HEK293 (cell line): ENCODE data around the gene NR2C2.

ENCODE experiments used
- CTCF ChIA-PET: fragments of 350-600 bp; formaldehyde crosslinking; extraction: SDS; loops from one replicate; lab custom pipeline; 2021; ENCODE audit warnings: antibody characterized with exemption; lab: Yijun Ruan, JAX
- POLR2A ChIA-PET: fragments of 300-600 bp; formaldehyde crosslinking; extraction: SDS; loops from one replicate; lab custom pipeline; 2020; ENCODE audit warnings: antibody characterized with exemption, inconsistent platforms; lab: Yijun Ruan, JAX
- H3K27ac ChIP-seq: fragments of 200-500 bp; sonication (Bioruptor generic); 2 replicates; pipeline ENCODE4 v1.5.1; 2014; ENCODE audit warnings: low read depth, low read length, control low read depth, inconsistent platforms; ENCODE audit errors: extremely low read depth
- H3K36me3 ChIP-seq, 2 experiments: fragments of 200-500 bp in 1 of 2; sonication (Bioruptor generic) in 1 of 2; 1 replicate in 1 of 2; 2 replicates in 1 of 2; pipeline ENCODE4 v1.5.1; 2014 to 2017; ENCODE audit warnings: inconsistent platforms in 2 of 2, low read length in 2 of 2; ENCODE audit not compliant: control insufficient read depth in 2 of 2, insufficient read depth in 1 of 2
- H3K4me1 ChIP-seq: fragments of 200-500 bp; sonication (Bioruptor generic); 2 replicates; pipeline ENCODE4 v1.5.1; 2014; ENCODE audit warnings: mild to moderate bottlenecking, low read length, inconsistent platforms; ENCODE audit not compliant: control insufficient read depth, insufficient read depth
- H3K4me3 ChIP-seq: 2 replicates; pipeline ENCODE4 v1.5.1; 2011; ENCODE audit warnings: low read depth, mild to moderate bottlenecking, control low read depth, low read length, moderate library complexity
- H3K9me3 ChIP-seq: fragments of 200-500 bp; sonication (Bioruptor generic); 2 replicates; pipeline ENCODE4 v1.5.1; 2014; ENCODE audit warnings: low read depth, low read length, inconsistent platforms; ENCODE audit not compliant: control insufficient read depth, insufficient read depth
- ATF2 ChIP-seq: fragments of 450-650 bp; formaldehyde crosslinking; IDR thresholded peaks from 2 replicates; pipeline ENCODE4 v1.5.1; 2016; ENCODE audit warnings: missing biosample characterization, missing genetic modification characterization, low read depth
- EGR2 ChIP-seq: fragments of 450-650 bp; formaldehyde crosslinking; IDR thresholded peaks from 2 replicates; pipeline ENCODE4 v1.5.1; 2016; ENCODE audit warnings: low read depth, missing biosample characterization, missing genetic modification characterization
- HOXD13 ChIP-seq: sonication (generic); formaldehyde crosslinking; IDR thresholded peaks from 2 replicates; pipeline ENCODE4 v1.8.0; 2022; ENCODE audit warnings: missing genetic modification reagents, borderline replicate concordance
- IKZF3 ChIP-seq: fragments of 450-650 bp; IDR thresholded peaks from 2 replicates; pipeline ENCODE4 v1.5.0; 2018; ENCODE audit warnings: missing biosample characterization, mild to moderate bottlenecking, missing genetic modification characterization, moderate library complexity
- KLF1 ChIP-seq: fragments of 450-650 bp; formaldehyde crosslinking; IDR thresholded peaks from 2 replicates; pipeline ENCODE4 v1.5.1; 2016; ENCODE audit warnings: missing biosample characterization, missing genetic modification characterization
- KLF10 ChIP-seq: fragments of 450-650 bp; IDR thresholded peaks from 2 replicates; pipeline ENCODE4 v1.5.1; 2018; ENCODE audit warnings: missing biosample characterization, mild to moderate bottlenecking, missing genetic modification characterization
- KLF8 ChIP-seq: fragments of 450-650 bp; formaldehyde crosslinking; IDR thresholded peaks from 2 replicates; pipeline ENCODE4 v1.5.1; 2016; ENCODE audit warnings: missing biosample characterization, missing genetic modification characterization
- MYNN ChIP-seq: fragments of 450-650 bp; formaldehyde crosslinking; IDR thresholded peaks from 2 replicates; pipeline ENCODE4 v1.5.1; 2016; ENCODE audit warnings: missing biosample characterization, missing genetic modification characterization, borderline replicate concordance
- PRDM4 ChIP-seq: fragments of 450-650 bp; formaldehyde crosslinking; IDR thresholded peaks from 2 replicates; pipeline ENCODE4 v1.5.1; 2017; ENCODE audit warnings: missing biosample characterization, missing genetic modification characterization
- ZBTB17 ChIP-seq: fragments of 450-650 bp; formaldehyde crosslinking; IDR thresholded peaks from 2 replicates; pipeline ENCODE4 v1.5.1; 2016; ENCODE audit warnings: missing biosample characterization, missing genetic modification characterization
- ZBTB21 ChIP-seq: fragments of 450-650 bp; formaldehyde crosslinking; IDR thresholded peaks from 2 replicates; pipeline ENCODE4 v1.5.1; 2017; ENCODE audit warnings: missing biosample characterization, missing genetic modification characterization
- ZFP3 ChIP-seq: fragments of 450-650 bp; formaldehyde crosslinking; IDR thresholded peaks from 2 replicates; pipeline ENCODE4 v1.5.1; 2016; ENCODE audit warnings: low read depth, missing biosample characterization, missing genetic modification characterization
- ZNF2 ChIP-seq: fragments of 450-650 bp; formaldehyde crosslinking; IDR thresholded peaks from 2 replicates; pipeline ENCODE4 v1.5.1; 2016; ENCODE audit warnings: missing biosample characterization, missing genetic modification characterization
- ZNF239 ChIP-seq: fragments of 450-650 bp; formaldehyde crosslinking; IDR thresholded peaks from 2 replicates; pipeline ENCODE4 v1.5.1; 2016; ENCODE audit warnings: missing biosample characterization, missing genetic modification characterization
- ZNF266 ChIP-seq: fragments of 450-650 bp; formaldehyde crosslinking; IDR thresholded peaks from 2 replicates; pipeline ENCODE4 v1.5.1; 2016; ENCODE audit warnings: missing biosample characterization, missing genetic modification characterization, low read depth
- ZNF274 ChIP-seq, 2 experiments: fragments of 200-500 bp in 1 of 2; fragments of 450-650 bp in 1 of 2; sonication (Bioruptor generic) in 1 of 2; formaldehyde crosslinking in 1 of 2; IDR thresholded peaks; 2 replicates each; pipeline versions ENCODE4 v1.5.1 to v1.6.1; 2014 to 2016; ENCODE audit warnings: borderline replicate concordance in 1 of 2, inconsistent platforms in 1 of 2, low read length in 1 of 2, missing biosample characterization in 1 of 2, missing genetic modification characterization in 1 of 2
- ZNF311 ChIP-seq: fragments of 450-650 bp; formaldehyde crosslinking; IDR thresholded peaks from 2 replicates; pipeline ENCODE4 v1.5.1; 2017; ENCODE audit warnings: missing biosample characterization, missing genetic modification characterization, borderline replicate concordance
- ZNF324 ChIP-seq: fragments of 450-650 bp; formaldehyde crosslinking; IDR thresholded peaks from 2 replicates; pipeline ENCODE4 v1.5.1; 2016; ENCODE audit warnings: missing biosample characterization, missing genetic modification characterization
- ZNF354C ChIP-seq: fragments of 450-650 bp; formaldehyde crosslinking; IDR thresholded peaks from 2 replicates; pipeline ENCODE4 v1.5.1; 2016; ENCODE audit warnings: missing biosample characterization, missing genetic modification characterization, low read depth, borderline replicate concordance
- ZNF416 ChIP-seq: fragments of 450-650 bp; formaldehyde crosslinking; IDR thresholded peaks from 2 replicates; pipeline ENCODE4 v1.5.1; 2016; ENCODE audit warnings: missing biosample characterization, missing genetic modification characterization
- ZNF48 ChIP-seq: fragments of 450-650 bp; formaldehyde crosslinking; IDR thresholded peaks from 2 replicates; pipeline ENCODE4 v1.5.1; 2016; ENCODE audit warnings: missing biosample characterization, missing genetic modification characterization
- ZNF560 ChIP-seq: fragments of 450-650 bp; formaldehyde crosslinking; IDR thresholded peaks from 2 replicates; pipeline ENCODE4 v1.5.1; 2017; ENCODE audit warnings: missing biosample characterization, missing genetic modification characterization, borderline replicate concordance
- ZNF561 ChIP-seq: fragments of 450-650 bp; IDR thresholded peaks from 2 replicates; pipeline ENCODE4 v1.5.1; 2018; ENCODE audit warnings: missing biosample characterization, missing genetic modification characterization, borderline replicate concordance
- ZNF596 ChIP-seq: fragments of 450-650 bp; IDR thresholded peaks from 2 replicates; pipeline ENCODE4 v1.5.0; 2018; ENCODE audit warnings: missing biosample characterization, mild to moderate bottlenecking, missing genetic modification characterization, moderate library complexity
- ZNF600 ChIP-seq: fragments of 450-650 bp; formaldehyde crosslinking; IDR thresholded peaks from 2 replicates; pipeline ENCODE4 v1.5.1; 2016; ENCODE audit warnings: missing biosample characterization, missing genetic modification characterization
- ZNF664 ChIP-seq: fragments of 450-650 bp; formaldehyde crosslinking; IDR thresholded peaks from 2 replicates; pipeline ENCODE4 v1.5.1; 2016; ENCODE audit warnings: missing biosample characterization, missing genetic modification characterization
- ZNF701 ChIP-seq: fragments of 450-650 bp; formaldehyde crosslinking; IDR thresholded peaks from 2 replicates; pipeline ENCODE4 v1.5.1; 2016; ENCODE audit warnings: missing biosample characterization, missing genetic modification characterization
- ZNF768 ChIP-seq: fragments of 450-650 bp; formaldehyde crosslinking; IDR thresholded peaks from 2 replicates; pipeline ENCODE4 v1.5.1; 2018; ENCODE audit warnings: missing biosample characterization, mild to moderate bottlenecking, missing genetic modification characterization
- ZNF785 ChIP-seq: fragments of 450-650 bp; formaldehyde crosslinking; IDR thresholded peaks from 2 replicates; pipeline ENCODE4 v1.5.1; 2016; ENCODE audit warnings: missing biosample characterization, missing genetic modification characterization
- ZSCAN30 ChIP-seq: fragments of 450-650 bp; IDR thresholded peaks from 2 replicates; pipeline ENCODE4 v1.5.1; 2018; ENCODE audit warnings: missing biosample characterization, mild to moderate bottlenecking, missing genetic modification characterization, moderate library complexity
- TF ChIP-seq, protein P1 (sequence below): fragments of 450-650 bp; formaldehyde crosslinking; IDR thresholded peaks from 2 replicates; pipeline ENCODE4 v1.5.1; 2017; ENCODE audit warnings: missing biosample characterization, missing genetic modification characterization

The NR2C2 gene

DNA sequence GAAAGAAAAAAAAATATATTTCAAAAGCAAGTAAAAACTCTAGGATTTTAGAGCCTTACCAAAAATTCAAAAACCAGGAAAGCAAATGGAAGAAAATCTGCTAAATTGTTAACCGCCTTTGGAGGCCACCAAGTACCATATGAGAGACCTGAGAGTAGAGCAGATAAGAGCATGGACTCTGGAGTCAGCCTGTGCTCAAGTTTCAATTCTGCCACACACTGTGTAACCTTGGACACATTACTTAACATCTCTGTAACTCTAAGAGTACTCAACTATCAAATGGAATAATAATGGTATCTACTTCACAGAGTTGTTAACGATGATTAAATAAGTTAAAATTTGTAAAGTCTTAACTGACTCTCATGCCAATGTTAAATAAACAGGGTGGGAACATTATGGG is 138.9 kb downstream of the NR2C2 start:
- TF ChIP-seq EGR2 (tag by site-specific recombination): no peak
- no peak for TF ChIP-seq ATF2
- TF ChIP-seq ZNF274 (IDR thresholded peaks at IDR 0.05; ENCODE audit: low read length): no peak
- TF ChIP-seq ZNF274 (tag by site-specific recombination; IDR thresholded peaks at IDR 0.05; ENCODE audit: borderline replicate concordance): no peak
- no peak for TF ChIP-seq KLF1
- no peak for TF ChIP-seq KLF10 (tag by site-specific recombination)
- no peak for TF ChIP-seq ZFP3 (tag by site-specific recombination)
- TF ChIP-seq ZNF596 (tag by site-specific recombination): no peak
- no peak for TF ChIP-seq ZNF701 (tag by site-specific recombination)
- TF ChIP-seq MYNN (tag by site-specific recombination): no peak
- TF ChIP-seq ZNF311 (tag by site-specific recombination): no peak
- Histone ChIP-seq H3K36me3 (peaks cover 58 to 91% of the 10 kb centered on the region in 2 experiments), H3K9me3 (no peaks in the 10 kb centered on the region), H3K27ac (no peak overlapping the region), H3K4me1 (no peaks in the 10 kb centered on the region), H3K4me3 (no peak overlapping the region)
- CTCF ChIA-PET: interaction anchor here (0.9 kb wide), 1 partner anchor 13 kb away, joined by 3 read pairs; no protein-coding TSS in a partner anchor
- POLR2A ChIA-PET: no interaction called here

DNA sequence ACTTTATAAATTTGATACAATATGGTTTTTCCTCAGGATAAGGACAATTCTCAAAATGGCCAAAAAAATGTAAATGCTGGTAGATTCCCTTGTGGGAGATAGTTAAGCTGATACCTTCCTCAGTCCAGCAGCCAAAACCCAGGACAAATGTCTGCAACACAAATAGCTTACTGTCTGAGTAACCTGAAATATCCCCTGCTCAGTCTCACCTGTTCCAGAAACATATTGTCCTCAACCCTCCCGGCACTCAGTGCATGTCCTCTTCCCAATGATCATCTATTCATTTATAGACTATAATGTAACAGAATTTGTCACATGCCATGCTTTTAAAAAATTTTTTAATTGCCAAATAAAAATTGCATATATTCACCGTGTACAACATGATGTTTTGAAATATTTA is 139.3 kb downstream of the NR2C2 start:
- Histone ChIP-seq H3K4me3 (no peak overlapping the region), H3K4me1 (no peaks in the 10 kb centered on the region), H3K9me3 (no peaks in the 10 kb centered on the region), H3K36me3 (peaks cover 57 to 91% of the 10 kb centered on the region in 2 experiments), H3K27ac (no peak overlapping the region)
- TF ChIP-seq ZNF354C (tag by site-specific recombination) (no peak), ZNF600 (tag by site-specific recombination) (no peak), PRDM4 (no peak), ZNF324 (tag by site-specific recombination) (no peak), ZNF2 (no peak), ZNF239 (no peak), ZNF768 (tag by site-specific recombination) (no peak), ZNF664 (tag by site-specific recombination) (no peak)
- ChIA-PET POLR2A (no interaction called here), CTCF (interaction anchor here (0.9 kb wide), 1 partner anchor 13 kb away, joined by 3 read pairs; no protein-coding TSS in a partner anchor)

DNA sequence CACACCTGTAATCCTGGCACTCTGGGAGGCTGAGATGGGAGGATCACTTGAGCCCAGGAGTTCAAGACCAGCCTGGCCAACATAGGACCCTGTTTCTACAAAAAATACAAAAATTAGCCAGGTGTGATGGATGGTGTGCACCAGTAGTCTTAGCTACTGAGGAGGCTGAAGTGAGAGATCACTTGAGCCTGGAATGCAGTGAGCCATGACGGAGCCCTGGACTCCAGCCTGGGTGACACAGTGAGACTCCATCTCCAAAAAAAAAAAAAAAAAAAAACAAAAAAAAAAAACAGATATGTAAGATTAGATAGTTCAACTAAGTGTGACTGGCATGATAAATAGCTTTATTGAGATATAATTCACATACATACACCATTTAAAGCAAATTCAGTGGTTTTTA is 141.8 kb downstream of the NR2C2 start:
- Histone ChIP-seq H3K36me3 (peaks cover 63 to 84% of the 10 kb centered on the region in 2 experiments), H3K9me3 (no peaks in the 10 kb centered on the region), H3K4me3 (no peak overlapping the region), H3K27ac (no peak overlapping the region), H3K4me1 (no peaks in the 10 kb centered on the region)
- POLR2A ChIA-PET: no interaction called here
- CTCF ChIA-PET: no interaction called here
- TF ChIP-seq ZNF266 (tag by site-specific recombination) (no peak), ZNF561 (tag by site-specific recombination) (no peak), ZBTB21 (tag by site-specific recombination) (no peak), ZNF416 (tag by site-specific recombination) (no peak), ZSCAN30 (tag by site-specific recombination) (no peak), ZBTB17 (no peak), ZNF560 (tag by site-specific recombination) (no peak), IKZF3 (no peak), HOXD13 (CRISPR knock-in tag) (no peak), ZNF48 (tag by site-specific recombination) (no peak), ZNF664 (tag by site-specific recombination) (no peak), ZNF785 (tag by site-specific recombination) (no peak), KLF8 (tag by site-specific recombination) (no peak)
- TF ChIP-seq, protein P1, sequence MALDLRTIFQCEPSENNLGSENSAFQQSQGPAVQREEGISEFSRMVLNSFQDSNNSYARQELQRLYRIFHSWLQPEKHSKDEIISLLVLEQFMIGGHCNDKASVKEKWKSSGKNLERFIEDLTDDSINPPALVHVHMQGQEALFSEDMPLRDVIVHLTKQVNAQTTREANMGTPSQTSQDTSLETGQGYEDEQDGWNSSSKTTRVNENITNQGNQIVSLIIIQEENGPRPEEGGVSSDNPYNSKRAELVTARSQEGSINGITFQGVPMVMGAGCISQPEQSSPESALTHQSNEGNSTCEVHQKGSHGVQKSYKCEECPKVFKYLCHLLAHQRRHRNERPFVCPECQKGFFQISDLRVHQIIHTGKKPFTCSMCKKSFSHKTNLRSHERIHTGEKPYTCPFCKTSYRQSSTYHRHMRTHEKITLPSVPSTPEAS (tag by site-specific recombination): no peak
